Activated naive CD8-positive, alpha-beta T cell treated with anti-CD3 and anti-CD28 coated beads, Interleukin-2, amount 50 U/mL, for 24 hours (primary cell): ENCODE measurements around the gene ZNF774.
"Not testable (repeated sequence)": the region's sequence is repeated elsewhere in the genome, so short reads cannot be mapped to it uniquely, and the experiment has no call there.

Source experiments
- ATAC-seq: fragments of 150-1000 bp; cut with Tn5 transposase; one replicate; pipeline ENCODE4 v1.10.0; 2021
- DNase-seq: peaks from one replicate; pipeline ENCODE4 v3.0.0; 2021
- H3K27ac Mint-ChIP-seq: one replicate; pipeline ENCODE4 v1.8.0; 2021; ENCODE audit warnings: mild to moderate bottlenecking, mixed read lengths
- H3K27me3 Mint-ChIP-seq: one replicate; pipeline ENCODE4 v1.8.0; 2021; ENCODE audit warnings: mixed read lengths
- H3K36me3 Mint-ChIP-seq: one replicate; pipeline ENCODE4 v1.8.0; 2021; ENCODE audit warnings: low read depth, mixed read lengths
- H3K4me1 Mint-ChIP-seq: one replicate; pipeline ENCODE4 v1.8.0; 2021; ENCODE audit warnings: mixed read lengths
- H3K4me3 Mint-ChIP-seq: one replicate; pipeline ENCODE4 v1.8.0; 2021; ENCODE audit warnings: mild to moderate bottlenecking, moderate library complexity, mixed read lengths
- H3K9me3 Mint-ChIP-seq: one replicate; pipeline ENCODE4 v1.8.0; 2021; ENCODE audit warnings: mixed read lengths

The ZNF774 gene

GRCh38 chr15:90327311-90327710 is 24.8 kb upstream of the ZNF774 start:
- Mint-ChIP-seq H3K4me3 (no peak overlapping the region), H3K27me3 (no peaks in the 10 kb centered on the region), H3K36me3 (no peaks in the 10 kb centered on the region), H3K4me1 (peaks cover 3% of the 10 kb centered on the region), H3K9me3 (no peaks in the 10 kb centered on the region), H3K27ac (no peak overlapping the region)
- DNase-seq, result no peak
- ATAC-seq, result no peak

DNA sequence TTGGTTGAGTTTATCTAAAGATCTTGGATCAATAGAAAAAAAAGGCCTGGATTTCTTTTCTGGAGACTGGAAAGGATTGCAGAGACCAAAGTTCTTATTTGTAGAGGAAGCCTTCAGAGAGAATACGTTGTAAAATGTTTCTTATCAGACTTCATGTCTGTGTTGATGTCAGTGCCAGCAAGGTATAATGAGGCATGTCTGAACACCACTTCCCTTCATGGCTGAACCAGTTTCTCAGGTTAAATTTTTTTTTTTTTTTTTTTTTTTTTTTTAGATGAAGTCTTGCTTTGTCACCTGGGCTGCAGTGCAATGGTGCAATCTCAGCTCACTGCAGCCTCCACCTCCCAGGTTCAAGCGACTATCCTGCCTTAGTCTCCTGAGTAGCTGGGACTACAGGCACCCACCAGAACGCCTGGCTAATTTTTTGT is 17.8 kb upstream of the ZNF774 start:
- no peaks in the 10 kb centered on the region for H3K27me3 Mint-ChIP-seq
- peaks cover 7% of the 10 kb centered on the region for H3K4me1 Mint-ChIP-seq
- H3K36me3 Mint-ChIP-seq, result no peaks in the 10 kb centered on the region
- H3K4me3 Mint-ChIP-seq, result no peak overlapping the region
- DNase-seq, result no peak
- no peaks in the 10 kb centered on the region for H3K9me3 Mint-ChIP-seq
- H3K27ac Mint-ChIP-seq, result no peak overlapping the region
- ATAC-seq, result no peak

DNA sequence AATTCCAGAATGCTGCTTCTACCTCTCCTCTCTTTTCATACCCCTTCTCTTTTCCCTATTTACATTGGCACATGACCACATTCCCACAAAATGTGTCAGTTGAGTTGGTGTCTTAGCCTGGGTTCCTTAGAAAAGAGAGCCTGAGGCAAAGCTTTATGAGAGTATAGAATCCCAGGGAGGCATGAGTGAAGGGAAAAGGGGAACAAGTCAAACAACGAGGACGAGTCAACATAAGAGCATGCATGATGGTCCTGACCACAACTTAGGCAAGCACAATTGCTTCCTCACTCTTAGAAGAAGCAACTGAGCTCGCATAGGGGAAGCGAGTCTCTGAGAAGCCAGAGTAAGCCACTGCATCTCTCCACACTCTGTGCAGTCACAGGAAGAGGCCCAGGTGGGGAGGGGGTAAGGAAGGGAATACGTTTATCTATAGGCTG is 15.4 kb upstream of the ZNF774 start:
- DNase-seq (no peak), ATAC-seq (peak; percentile 46)
- Mint-ChIP-seq H3K4me1 (peaks cover 7% of the 10 kb centered on the region), H3K4me3 (no peak overlapping the region), H3K9me3 (no peaks in the 10 kb centered on the region), H3K27ac (no peak overlapping the region), H3K36me3 (no peaks in the 10 kb centered on the region), H3K27me3 (no peaks in the 10 kb centered on the region)

GRCh38 chr15:90337256-90337655 is 14.8 kb upstream of the ZNF774 start:
- DNase-seq (no peak), ATAC-seq (no peak)
- Mint-ChIP-seq H3K9me3 (no peaks in the 10 kb centered on the region), H3K27ac (no peak overlapping the region), H3K4me1 (peaks cover 7% of the 10 kb centered on the region), H3K36me3 (no peaks in the 10 kb centered on the region), H3K4me3 (no peak overlapping the region), H3K27me3 (no peaks in the 10 kb centered on the region)

GRCh38 chr15:90338532-90338931 is 13.6 kb upstream of the ZNF774 start:
- no peak for DNase-seq
- Mint-ChIP-seq H3K27me3 (no peaks in the 10 kb centered on the region), H3K9me3 (no peaks in the 10 kb centered on the region), H3K4me3 (no peak overlapping the region), H3K36me3 (no peaks in the 10 kb centered on the region), H3K4me1 (peaks cover 18% of the 10 kb centered on the region), H3K27ac (no peak overlapping the region)
- ATAC-seq, result no peak

DNA sequence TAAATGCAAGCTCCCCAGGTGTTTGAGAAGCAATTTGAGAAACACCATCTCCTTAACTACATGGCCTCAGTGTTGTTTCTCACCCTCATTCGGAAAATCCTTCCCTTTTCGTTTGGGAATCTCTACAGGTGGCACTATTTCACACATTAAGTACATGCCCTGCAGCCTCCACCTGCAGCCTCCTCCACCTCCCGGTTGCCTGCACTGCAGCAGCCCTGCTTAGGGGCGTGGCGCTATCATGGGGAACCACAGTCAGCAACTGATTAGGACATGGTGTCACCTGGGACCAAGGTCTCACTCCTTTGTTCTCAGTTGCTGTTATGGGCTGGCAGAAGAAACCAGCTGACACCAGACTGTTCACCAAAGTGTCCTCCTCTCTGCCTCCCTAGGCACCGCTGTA is 11.7 kb upstream of the ZNF774 start:
- DNase-seq, result no peak
- no peak for ATAC-seq
- no peak overlapping the region for H3K4me3 Mint-ChIP-seq
- no peaks in the 10 kb centered on the region for H3K27me3 Mint-ChIP-seq
- H3K27ac Mint-ChIP-seq, result no peak overlapping the region
- peaks cover 18% of the 10 kb centered on the region for H3K4me1 Mint-ChIP-seq
- H3K9me3 Mint-ChIP-seq, result no peaks in the 10 kb centered on the region
- no peaks in the 10 kb centered on the region for H3K36me3 Mint-ChIP-seq

DNA sequence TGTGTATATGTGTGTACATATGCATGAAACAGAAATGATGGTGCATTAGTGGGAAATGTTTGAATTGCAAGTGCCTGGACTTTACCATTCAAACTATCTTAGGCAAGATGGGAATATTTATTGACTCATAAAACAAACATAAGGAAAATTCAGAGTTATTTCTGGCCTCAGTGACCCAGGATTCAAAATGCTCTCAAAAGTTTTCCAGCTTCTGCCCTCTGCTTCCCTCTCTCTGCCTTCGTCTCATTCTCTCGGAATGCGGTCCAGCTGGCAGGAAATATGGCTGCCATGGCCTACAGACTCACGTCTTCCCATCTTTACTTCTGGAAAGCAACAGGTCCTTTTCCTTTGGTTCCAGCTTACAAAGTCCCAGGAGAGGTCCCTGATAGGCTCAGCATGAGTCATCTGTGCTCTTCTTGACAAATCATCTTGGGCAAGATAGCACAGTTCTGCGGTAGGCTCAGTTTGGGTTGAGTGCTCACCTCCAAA is 8.7 kb upstream of the ZNF774 start:
- H3K4me3 Mint-ChIP-seq, result no peak overlapping the region
- ATAC-seq (no peak), DNase-seq (no peak)
- H3K36me3 Mint-ChIP-seq, result no peaks in the 10 kb centered on the region
- peaks cover 11% of the 10 kb centered on the region for H3K4me1 Mint-ChIP-seq
- H3K27ac Mint-ChIP-seq, result no peak overlapping the region
- H3K27me3 Mint-ChIP-seq, result no peaks in the 10 kb centered on the region
- no peaks in the 10 kb centered on the region for H3K9me3 Mint-ChIP-seq

DNA sequence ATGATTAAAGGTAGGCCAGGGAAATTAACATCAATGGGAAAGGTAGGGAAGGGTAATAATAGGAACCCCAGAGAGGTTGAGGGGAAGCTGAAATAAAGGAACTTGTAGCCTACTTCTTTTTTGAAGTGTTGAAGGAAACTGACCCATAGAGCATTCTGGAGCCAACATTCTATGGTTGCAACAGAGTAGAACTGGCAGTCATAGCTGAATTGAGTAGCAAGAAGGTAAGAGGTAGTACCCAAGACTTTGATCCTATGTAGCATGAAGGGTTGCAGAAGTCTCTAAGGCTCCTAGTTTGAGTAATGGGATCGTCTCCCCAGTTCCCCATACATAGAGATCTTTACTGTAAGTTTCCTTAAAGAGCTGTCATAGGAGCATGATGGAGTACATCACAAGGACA is 7.4 kb upstream of the ZNF774 start:
- Mint-ChIP-seq H3K36me3 (no peaks in the 10 kb centered on the region), H3K27ac (no peak overlapping the region), H3K27me3 (no peaks in the 10 kb centered on the region), H3K4me1 (peaks cover 11% of the 10 kb centered on the region), H3K9me3 (no peaks in the 10 kb centered on the region), H3K4me3 (no peak overlapping the region)
- ATAC-seq (no peak), DNase-seq (no peak)

DNA sequence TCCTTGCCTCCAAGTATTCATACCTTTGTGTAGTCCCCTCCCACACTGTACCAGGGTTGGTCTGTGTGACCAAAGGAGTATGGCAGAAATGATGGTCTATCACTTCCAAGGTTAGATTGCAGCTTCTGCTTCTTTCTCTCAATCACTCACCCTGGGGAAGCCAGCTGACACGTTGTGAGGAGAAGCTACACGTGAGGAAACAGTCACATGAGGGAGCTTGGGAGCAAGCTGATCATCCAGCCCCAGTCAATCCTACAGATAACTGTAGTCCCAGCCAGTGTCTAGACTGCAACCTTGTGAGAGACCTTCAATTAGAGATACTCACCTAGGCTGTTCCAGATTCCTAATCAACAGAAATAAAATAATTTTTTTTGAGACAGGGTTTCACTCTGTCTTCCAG is 6.2 kb upstream of the ZNF774 start:
- H3K4me3 Mint-ChIP-seq, result no peak overlapping the region
- DNase-seq, result no peak
- H3K4me1 Mint-ChIP-seq, result peaks cover 11% of the 10 kb centered on the region
- no peaks in the 10 kb centered on the region for H3K36me3 Mint-ChIP-seq
- H3K27me3 Mint-ChIP-seq, result peaks cover 5% of the 10 kb centered on the region
- no peak overlapping the region for H3K27ac Mint-ChIP-seq
- no peaks in the 10 kb centered on the region for H3K9me3 Mint-ChIP-seq
- no peak for ATAC-seq

- H3K4me1 Mint-ChIP-seq, result peaks cover 14% of the 10 kb centered on the region
- H3K9me3 Mint-ChIP-seq, ATAC-seq, H3K36me3 Mint-ChIP-seq, DNase-seq, H3K27ac Mint-ChIP-seq, H3K4me3 Mint-ChIP-seq, H3K27me3 Mint-ChIP-seq: not testable (repeated sequence)
Measured at GRCh38 chr15:90347431-90348065, 4.5 kb upstream of the ZNF774 start.

- Mint-ChIP-seq H3K4me1 (peaks cover 10% of the 10 kb centered on the region), H3K27ac (no peak overlapping the region), H3K36me3 (no peaks in the 10 kb centered on the region), H3K27me3 (peaks cover 5% of the 10 kb centered on the region), H3K9me3 (no peaks in the 10 kb centered on the region), H3K4me3 (no peak overlapping the region)
- DNase-seq (no peak), ATAC-seq (no peak)
Measured at GRCh38 chr15:90348456-90348855, 3.6 kb upstream of the ZNF774 start.

DNA sequence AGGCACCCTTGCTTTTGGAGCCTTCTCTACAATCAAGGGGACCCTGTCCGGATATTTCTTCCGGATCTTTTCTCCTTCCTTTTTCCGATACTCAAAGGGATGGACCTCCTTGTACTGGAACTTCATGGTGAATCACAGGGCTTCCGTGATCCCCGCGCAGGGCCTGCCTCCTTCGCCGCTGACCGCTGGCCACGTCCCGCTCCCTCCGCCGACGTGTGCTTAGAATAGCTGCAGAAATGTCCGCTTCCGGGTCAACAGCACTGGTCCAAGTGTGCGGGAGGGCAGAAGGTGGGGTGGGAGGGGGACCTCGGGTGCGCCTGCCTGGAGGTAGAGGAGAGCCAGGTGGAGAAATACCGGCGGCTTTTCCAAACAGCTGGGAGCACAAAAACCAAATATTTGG is 3.0 kb upstream of the ZNF774 start:
- Mint-ChIP-seq H3K27ac (no peak overlapping the region), H3K4me1 (peaks cover 10% of the 10 kb centered on the region), H3K9me3 (no peaks in the 10 kb centered on the region), H3K36me3 (no peaks in the 10 kb centered on the region), H3K27me3 (peaks cover 5% of the 10 kb centered on the region), H3K4me3 (no peak overlapping the region)
- ATAC-seq (no peak), DNase-seq (no peak)

- H3K4me1 Mint-ChIP-seq, result peaks cover 10% of the 10 kb centered on the region
- H3K27me3 Mint-ChIP-seq, result peaks cover 5% of the 10 kb centered on the region
- H3K36me3 Mint-ChIP-seq, result no peaks in the 10 kb centered on the region
- no peak for ATAC-seq
- no peak overlapping the region for H3K27ac Mint-ChIP-seq
- DNase-seq, result no peak
- no peaks in the 10 kb centered on the region for H3K9me3 Mint-ChIP-seq
- H3K4me3 Mint-ChIP-seq, result no peak overlapping the region
Measured at GRCh38 chr15:90349821-90350220, 2.3 kb upstream of the ZNF774 start.

DNA sequence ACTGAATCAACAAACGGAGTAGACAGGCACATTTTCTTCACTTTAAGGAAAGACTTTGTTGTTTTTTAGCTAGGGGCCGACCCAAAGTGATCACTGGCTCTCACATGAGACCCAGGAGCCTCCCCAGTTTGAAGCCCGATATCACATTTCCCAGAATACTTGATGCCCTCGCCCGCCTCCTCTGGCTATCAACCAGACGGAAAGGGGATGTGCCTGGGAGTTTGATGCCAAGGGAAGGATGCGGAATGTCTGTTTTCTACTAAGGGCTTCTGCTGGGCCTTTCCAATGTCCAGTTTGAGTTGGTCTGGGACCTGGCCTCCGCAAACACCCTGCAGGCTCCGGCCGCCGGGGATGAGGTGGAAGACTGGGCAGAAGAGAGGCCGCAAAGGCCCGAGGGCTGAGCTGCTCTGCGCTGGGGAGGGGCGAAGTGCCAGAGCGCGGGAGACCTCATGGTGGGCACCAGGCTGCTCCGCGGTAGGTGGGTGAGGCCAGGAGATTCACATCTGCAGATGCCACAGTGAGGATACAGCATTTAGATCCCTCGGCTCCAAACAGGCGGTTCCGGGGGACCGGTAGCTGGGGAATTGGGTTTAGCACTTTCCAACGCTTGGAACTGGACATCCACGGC is 491 bp upstream of the ZNF774 start:
- peak overlapping the region; percentile 83 for H3K4me3 Mint-ChIP-seq
- H3K27me3 Mint-ChIP-seq, result peaks cover 5% of the 10 kb centered on the region
- H3K36me3 Mint-ChIP-seq, result no peaks in the 10 kb centered on the region
- peaks cover 10% of the 10 kb centered on the region for H3K4me1 Mint-ChIP-seq
- H3K9me3 Mint-ChIP-seq, result no peaks in the 10 kb centered on the region
- DNase-seq, result no peak
- H3K27ac Mint-ChIP-seq, result peak overlapping the region; percentile 68
- peak; percentile 16 for ATAC-seq

GRCh38 chr15:90354986-90355385 is 2.9 kb downstream of the ZNF774 start:
- H3K27ac Mint-ChIP-seq, result no peak overlapping the region
- H3K36me3 Mint-ChIP-seq, result no peaks in the 10 kb centered on the region
- H3K9me3 Mint-ChIP-seq, result no peaks in the 10 kb centered on the region
- H3K27me3 Mint-ChIP-seq, result peaks cover 3% of the 10 kb centered on the region
- peaks cover 10% of the 10 kb centered on the region for H3K4me1 Mint-ChIP-seq
- ATAC-seq (no peak), DNase-seq (no peak)
- H3K4me3 Mint-ChIP-seq, result no peak overlapping the region
